ENCODE results near the gene SDCCAG8.
A peak's percentile ranks its signal among the peaks of the same experiment; 100 is the strongest.

The SDCCAG8 gene

GRCh38 chr1:243266231-243266630 is 10.4 kb downstream of the SDCCAG8 start:
- TF ChIP-seq CTCF (conservative IDR thresholded peaks at IDR 0.05): no peak
- TF ChIP-seq ZFX (IDR thresholded peaks at IDR 0.05): no peak
- H3K27ac ChIP-seq: no peak overlapping the region

GRCh38 chr1:243267471-243267880 is 11.6 kb downstream of the SDCCAG8 start:
- peak overlapping the region; percentile 34 for H3K27ac ChIP-seq
- no peak for TF ChIP-seq ZFX (IDR thresholded peaks at IDR 0.05)
- TF ChIP-seq CTCF (conservative IDR thresholded peaks at IDR 0.05): no peak

GRCh38 chr1:243267914-243268653 is 12.2 kb downstream of the SDCCAG8 start:
- peak overlapping the region; percentile 34 for H3K27ac ChIP-seq
- TF ChIP-seq ZFX (IDR thresholded peaks at IDR 0.05) (no peak), CTCF (conservative IDR thresholded peaks at IDR 0.05) (no peak)

GRCh38 chr1:243268751-243269460 is 13.1 kb downstream of the SDCCAG8 start:
- no peak overlapping the region for H3K27ac ChIP-seq

GRCh38 chr1:243269461-243269801 is 13.6 kb downstream of the SDCCAG8 start:
- TF ChIP-seq CTCF (conservative IDR thresholded peaks at IDR 0.05) (no peak), ZFX (IDR thresholded peaks at IDR 0.05) (no peak)
- no peak overlapping the region for H3K27ac ChIP-seq

More at GRCh38 chr1:243268751-243269460, 13.1 kb downstream of the SDCCAG8 start:
- no peak for TF ChIP-seq ZFX (IDR thresholded peaks at IDR 0.05)
- no peak; the same call in 1 of the 2 replicates for TF ChIP-seq CTCF (conservative IDR thresholded peaks at IDR 0.05)

- no peak overlapping the region for H3K27ac ChIP-seq
- TF ChIP-seq CTCF (conservative IDR thresholded peaks at IDR 0.05): no peak
- TF ChIP-seq ZFX (IDR thresholded peaks at IDR 0.05): no peak
Observed at GRCh38 chr1:243270097-243270864, 14.4 kb downstream of the SDCCAG8 start.

GRCh38 chr1:243271996-243272395 is 16.2 kb downstream of the SDCCAG8 start:
- no peak overlapping the region for H3K27ac ChIP-seq
- no peak for TF ChIP-seq CTCF (conservative IDR thresholded peaks at IDR 0.05)
- no peak for TF ChIP-seq ZFX (IDR thresholded peaks at IDR 0.05)

All from C4-2B (cell line).